NT2/D1 (cell line): ENCODE measurements around the gene GPR55.

Experiments used
- YY1 ChIP-seq: IDR thresholded peaks from 2 replicates; pipeline ENCODE4 v1.6.1; 2011; ENCODE audit not compliant: insufficient read length, insufficient read depth
- ZNF274 ChIP-seq: IDR thresholded peaks from 2 replicates; pipeline ENCODE4 v1.6.1; 2011; ENCODE audit warnings: mild to moderate bottlenecking, low read depth, low read length

DNA sequence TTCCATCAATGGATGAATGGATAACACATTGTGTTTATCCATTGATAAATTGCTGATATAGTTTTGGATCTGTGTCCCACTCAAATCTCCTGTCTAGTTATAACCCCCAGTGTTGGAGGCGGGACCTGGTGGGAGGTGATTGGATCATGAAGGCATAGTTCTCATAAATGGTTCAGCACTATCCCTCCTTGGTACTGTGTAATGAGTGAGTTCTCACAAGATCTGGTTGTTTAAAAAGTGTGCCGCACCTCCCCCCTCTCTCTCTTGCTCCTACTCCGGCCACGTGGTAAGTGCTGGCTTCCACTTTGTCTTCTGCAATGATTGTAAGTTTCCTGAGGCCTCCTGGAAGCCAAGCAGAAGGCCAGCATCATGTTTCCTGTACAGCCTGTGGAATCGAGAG is 47.0 kb upstream of the GPR55 start:
- TF ChIP-seq YY1: no peak
- TF ChIP-seq ZNF274: no peak
